SK-N-MC (cell line): ENCODE results near the gene THADA.

Source experiments
- DNase-seq: peaks from one replicate; pipeline ENCODE4 v3.0.0-alpha.2; 2011; ENCODE audit warnings: low read depth, low spot score
- H3K27ac ChIP-seq: fragments of 200-600 bp; sonication (generic); 2 replicates; pipeline ENCODE4 v1.5.1; 2016; ENCODE audit warnings: mixed run types
- H3K36me3 ChIP-seq: fragments of 200-600 bp; sonication (generic); 2 replicates; pipeline ENCODE4 v1.6.1; 2017; ENCODE audit warnings: antibody characterized with exemption, low read length, mixed read lengths; ENCODE audit not compliant: insufficient read depth
- H3K4me3 ChIP-seq: fragments of 200-600 bp; sonication (generic); 2 replicates; pipeline ENCODE4 v1.5.1; 2016
- H3K9ac ChIP-seq: fragments of 200-600 bp; sonication (generic); 2 replicates; pipeline ENCODE4 v1.8.0; 2017; ENCODE audit warnings: mixed run types, mixed read lengths; ENCODE audit not compliant: insufficient read length
- H3K9me3 ChIP-seq: fragments of 200-600 bp; sonication (generic); 2 replicates; pipeline ENCODE4 v1.6.1; 2017; ENCODE audit warnings: low read depth, mild to moderate bottlenecking, antibody characterized with exemption, low read length, moderate library complexity, mixed read lengths
- EZH2 ChIP-seq: fragments of 200-600 bp; sonication (generic); IDR thresholded peaks from one replicate; pipeline ENCODE4 v1.6.1; 2017; ENCODE audit warnings: antibody characterized with exemption
- FOXP2 ChIP-seq: optimal IDR thresholded peaks from 2 replicates; pipeline ENCODE3; 2011; ENCODE audit warnings: mild to moderate bottlenecking, moderate library complexity; ENCODE audit not compliant: insufficient read depth; ENCODE audit errors: extremely low read length, control extremely low read depth
- POLR2AphosphoS5 ChIP-seq: IDR thresholded peaks from 2 replicates; pipeline ENCODE4 v1.6.1; 2012; ENCODE audit warnings: mild to moderate bottlenecking, low read depth, low read length, borderline replicate concordance

The THADA gene

GRCh38 chr2:43218702-43219382 lies 377.0 kb downstream of the THADA start:
- Histone ChIP-seq H3K9ac (no peak overlapping the region), H3K9me3 (no peaks in the 10 kb centered on the region), H3K27ac (peak overlapping the region; percentile 32; the same call in 1 of the 2 replicates), H3K4me3 (peak overlapping the region; percentile 8; the same call in 1 of the 2 replicates), H3K36me3 (peaks cover 5% of the 10 kb centered on the region; the same call in 1 of the 2 replicates)
- no peak for TF ChIP-seq EZH2
- TF ChIP-seq FOXP2, result no peak
- TF ChIP-seq POLR2AphosphoS5, result no peak
- DNase-seq, result no peak

- DNase-seq, result no peak
- H3K36me3 ChIP-seq, result no peaks in the 10 kb centered on the region
- H3K27ac ChIP-seq, result peak overlapping the region; percentile 27
- no peak for TF ChIP-seq POLR2AphosphoS5
- TF ChIP-seq EZH2, result no peak
- no peak for TF ChIP-seq FOXP2
- no peak overlapping the region for H3K4me3 ChIP-seq
- no peaks in the 10 kb centered on the region for H3K9me3 ChIP-seq
- H3K9ac ChIP-seq, result peak overlapping the region; percentile 42
These were observed 377.6 kb downstream of the THADA start for GRCh38 chr2:43218155-43218701.

GRCh38 chr2:43217228-43218154 lies 378.3 kb downstream of the THADA start:
- no peak overlapping the region for H3K4me3 ChIP-seq
- H3K9ac ChIP-seq, result no peak overlapping the region
- peak overlapping the region; percentile 27 for H3K27ac ChIP-seq
- no peak for TF ChIP-seq FOXP2
- TF ChIP-seq EZH2, result no peak
- no peaks in the 10 kb centered on the region for H3K9me3 ChIP-seq
- no peaks in the 10 kb centered on the region for H3K36me3 ChIP-seq
- no peak for DNase-seq

GRCh38 chr2:43216629-43217028 lies 379.2 kb downstream of the THADA start:
- TF ChIP-seq FOXP2 (no peak), POLR2AphosphoS5 (no peak), EZH2 (no peak)
- no peak overlapping the region for H3K27ac ChIP-seq
- H3K36me3 ChIP-seq, result no peaks in the 10 kb centered on the region
- no peaks in the 10 kb centered on the region for H3K9me3 ChIP-seq
- no peak for DNase-seq
- no peak overlapping the region for H3K9ac ChIP-seq
- no peak overlapping the region for H3K4me3 ChIP-seq

GRCh38 chr2:43215673-43216255 lies 380.1 kb downstream of the THADA start:
- Histone ChIP-seq H3K4me3 (no peak overlapping the region), H3K36me3 (no peaks in the 10 kb centered on the region), H3K27ac (no peak overlapping the region), H3K9me3 (no peaks in the 10 kb centered on the region), H3K9ac (no peak overlapping the region)
- TF ChIP-seq FOXP2 (no peak), POLR2AphosphoS5 (no peak), EZH2 (no peak)
- DNase-seq, result no peak

GRCh38 chr2:43214253-43214652 lies 381.6 kb downstream of the THADA start:
- H3K9ac ChIP-seq, result no peak overlapping the region
- no peak overlapping the region for H3K27ac ChIP-seq
- H3K4me3 ChIP-seq, result no peak overlapping the region
- H3K36me3 ChIP-seq, result no peaks in the 10 kb centered on the region
- TF ChIP-seq POLR2AphosphoS5, result no peak
- no peak for TF ChIP-seq EZH2
- TF ChIP-seq FOXP2, result no peak
- DNase-seq, result no peak
- H3K9me3 ChIP-seq, result no peaks in the 10 kb centered on the region

- DNase-seq, result no peak
- Histone ChIP-seq H3K9me3 (no peaks in the 10 kb centered on the region), H3K4me3 (no peak overlapping the region), H3K9ac (no peak overlapping the region), H3K27ac (no peak overlapping the region), H3K36me3 (no peaks in the 10 kb centered on the region)
- no peak for TF ChIP-seq FOXP2
- TF ChIP-seq EZH2, result no peak
- no peak for TF ChIP-seq POLR2AphosphoS5
These were observed 382.9 kb downstream of the THADA start for GRCh38 chr2:43212931-43213330.

GRCh38 chr2:43212216-43212835 lies 383.5 kb downstream of the THADA start:
- Histone ChIP-seq H3K4me3 (no peak overlapping the region), H3K9me3 (no peaks in the 10 kb centered on the region), H3K27ac (no peak overlapping the region), H3K9ac (no peak overlapping the region), H3K36me3 (no peaks in the 10 kb centered on the region)
- DNase-seq, result no peak
- no peak for TF ChIP-seq FOXP2
- no peak for TF ChIP-seq POLR2AphosphoS5
- no peak for TF ChIP-seq EZH2
